Activated T-cell treated with anti-CD3 and anti-CD28 coated beads, Interleukin-2, amount 50 U/mL, for 4 hours (primary cell): ENCODE data around the gene STRADB. TPM values are rescaled to one million over a fixed set of nuclear protein-coding genes. Genes with fewer than 3 reads are reported as not detected.

Experiments used
- ATAC-seq, 2 donors: fragments of 200-7000 bp; cut with Tn5 transposase; one replicate each; pipeline ENCODE4 v1.10.0; 2021
- DNase-seq: peaks from one replicate; pipeline ENCODE4 v3.0.0-alpha.2; 2020
- H3K27me3 Mint-ChIP-seq: one replicate; pipeline ENCODE4 v1.8.0; 2021; ENCODE audit warnings: low read depth, mixed read lengths
- H3K36me3 Mint-ChIP-seq: one replicate; pipeline ENCODE4 v1.8.0; 2022; ENCODE audit warnings: mixed read lengths; ENCODE audit not compliant: insufficient read depth
- H3K4me1 Mint-ChIP-seq: one replicate; pipeline ENCODE4 v1.8.0; 2021; ENCODE audit warnings: low read depth, mixed read lengths
- H3K4me3 Mint-ChIP-seq: one replicate; pipeline ENCODE4 v1.8.0; 2021; ENCODE audit warnings: mild to moderate bottlenecking, moderate library complexity, mixed read lengths
- H3K9me3 Mint-ChIP-seq: one replicate; pipeline ENCODE4 v1.8.0; 2021; ENCODE audit warnings: mixed read lengths
- total RNA-seq, 3 donors: library from RNA; stranded (reverse); gene quantifications; one replicate each; pipeline ENCODE4 v1.2.1, GENCODE V29; 2021

Gene STRADB
- total RNA-seq = 10 to 100 TPM; 10.8 to 15.9 (median 11.9) TPM

GRCh38 chr2:201451292-201452057, at the start of gene STRADB, which contains the start of gene TRAK2:
Gene STRADB (plus strand): TSS chr2:201451740. CDS start chr2:201454841, 3,101 bp downstream.
Gene TRAK2 (minus strand): TSS chr2:201451458. CDS start chr2:201420507, 30,951 bp downstream.
- H3K36me3 Mint-ChIP-seq = peaks cover 5% of the 10 kb centered on the region
- H3K4me1 Mint-ChIP-seq = peaks cover 44% of the 10 kb centered on the region
- no peaks in the 10 kb centered on the region for H3K27me3 Mint-ChIP-seq
- H3K4me3 Mint-ChIP-seq = peak within 1 kb of the TSS; percentile 95
- DNase-seq (peak; percentile 91), ATAC-seq (peak; percentile 91)
- H3K9me3 Mint-ChIP-seq = no peaks in the 10 kb centered on the region

DNA sequence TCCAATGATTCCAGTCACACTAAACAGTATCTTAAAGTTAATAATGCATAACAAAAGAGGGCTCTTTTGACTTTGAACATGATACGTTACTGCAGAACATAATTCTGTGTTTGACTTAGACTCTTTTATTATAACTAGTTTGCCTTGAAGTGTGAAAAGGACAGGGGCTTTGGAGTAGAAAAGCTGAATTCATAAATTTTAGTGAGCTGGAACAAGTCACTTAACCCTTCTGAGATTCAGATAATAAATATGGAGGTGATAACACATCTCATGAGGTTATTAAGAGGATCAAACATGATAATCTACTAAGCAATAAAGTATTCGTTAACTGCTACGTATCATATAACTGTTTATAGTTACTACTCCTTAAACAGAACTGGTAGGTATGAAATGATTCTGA, 49.7 kb upstream of the STRADB start:
- no peaks in the 10 kb centered on the region for H3K27me3 Mint-ChIP-seq
- no peak overlapping the region for H3K4me3 Mint-ChIP-seq
- peaks cover 31% of the 10 kb centered on the region for H3K36me3 Mint-ChIP-seq
- ATAC-seq (no peak), DNase-seq (no peak)
- H3K9me3 Mint-ChIP-seq = no peaks in the 10 kb centered on the region
- H3K4me1 Mint-ChIP-seq = peaks cover 44% of the 10 kb centered on the region

GRCh38 chr2:201402651-201403562, 48.6 kb upstream of the STRADB start:
- DNase-seq = no peak
- H3K4me1 Mint-ChIP-seq = peaks cover 50% of the 10 kb centered on the region
- no peak for ATAC-seq
- peaks cover 29% of the 10 kb centered on the region for H3K36me3 Mint-ChIP-seq
- no peaks in the 10 kb centered on the region for H3K9me3 Mint-ChIP-seq
- H3K27me3 Mint-ChIP-seq = no peaks in the 10 kb centered on the region
- H3K4me3 Mint-ChIP-seq = no peak overlapping the region

DNA sequence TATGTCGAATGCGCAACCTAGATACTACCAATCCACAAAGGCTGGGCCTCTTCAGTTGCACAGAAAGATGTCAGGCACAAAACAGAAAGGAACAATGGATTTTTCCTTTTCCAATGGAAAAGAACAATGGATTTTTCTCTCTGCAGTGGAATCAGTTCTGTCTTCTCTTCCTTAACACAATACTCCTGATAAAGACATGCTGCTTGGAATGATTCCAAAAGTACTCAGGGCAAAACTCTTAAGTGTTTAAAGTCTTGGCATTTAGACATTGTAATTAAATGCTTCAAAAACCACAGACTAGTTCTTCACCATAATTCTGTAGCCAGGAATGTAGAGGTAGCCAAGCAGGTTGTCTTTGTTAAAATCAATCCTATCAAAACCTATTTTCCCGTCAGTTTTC, 47.7 kb upstream of the STRADB start:
- Mint-ChIP-seq H3K36me3 (peaks cover 27% of the 10 kb centered on the region), H3K4me1 (peaks cover 52% of the 10 kb centered on the region)

GRCh38 chr2:201404699-201405280, 46.8 kb upstream of the STRADB start:
- DNase-seq = no peak
- no peaks in the 10 kb centered on the region for H3K9me3 Mint-ChIP-seq
- ATAC-seq = no peak
- H3K4me3 Mint-ChIP-seq = no peak overlapping the region
- H3K4me1 Mint-ChIP-seq = peaks cover 53% of the 10 kb centered on the region
- no peaks in the 10 kb centered on the region for H3K27me3 Mint-ChIP-seq
- peaks cover 19% of the 10 kb centered on the region for H3K36me3 Mint-ChIP-seq

More for the DNA sequence above, 47.7 kb upstream of the STRADB start:
- Mint-ChIP-seq H3K4me3 (no peak overlapping the region), H3K9me3 (no peaks in the 10 kb centered on the region), H3K27me3 (no peaks in the 10 kb centered on the region)
- ATAC-seq (no peak), DNase-seq (no peak)

DNA sequence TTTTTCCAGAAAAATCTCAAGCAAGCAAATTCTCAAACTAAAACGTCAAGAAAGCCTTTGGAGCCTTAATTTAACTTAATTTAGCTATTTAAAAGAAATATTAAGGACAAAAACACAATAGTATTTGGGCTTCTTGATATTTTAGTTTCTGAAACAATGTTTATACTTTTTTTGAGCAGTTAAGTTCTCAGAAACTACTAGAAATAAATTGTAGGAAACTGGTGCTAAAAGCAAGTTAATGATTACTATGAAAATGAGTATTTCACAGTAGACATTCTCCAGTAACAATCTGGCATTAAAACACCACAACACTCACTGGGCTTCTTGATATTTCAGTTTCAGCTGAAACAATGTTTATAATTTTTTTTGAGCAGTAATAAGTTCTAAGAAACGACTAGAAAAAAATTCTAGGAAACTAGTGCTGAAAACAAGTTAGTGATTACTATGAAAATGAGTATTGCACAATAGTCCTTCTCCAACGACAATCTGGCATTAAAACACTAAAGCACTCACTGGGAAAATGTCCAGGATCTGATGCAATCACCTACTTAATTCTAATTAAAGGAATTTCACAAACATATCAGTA, 45.4 kb upstream of the STRADB start:
- H3K9me3 Mint-ChIP-seq = no peaks in the 10 kb centered on the region
- H3K27me3 Mint-ChIP-seq = no peaks in the 10 kb centered on the region
- no peak for DNase-seq
- H3K36me3 Mint-ChIP-seq = peaks cover 16% of the 10 kb centered on the region
- H3K4me3 Mint-ChIP-seq = no peak overlapping the region
- ATAC-seq = peak in 1 of 2 donors; percentile 30
- peaks cover 57% of the 10 kb centered on the region for H3K4me1 Mint-ChIP-seq

- H3K9me3 Mint-ChIP-seq = no peaks in the 10 kb centered on the region
- DNase-seq = no peak
- ATAC-seq = no peak
- peaks cover 21% of the 10 kb centered on the region for H3K36me3 Mint-ChIP-seq
- H3K4me1 Mint-ChIP-seq = peaks cover 51% of the 10 kb centered on the region
- H3K27me3 Mint-ChIP-seq = no peaks in the 10 kb centered on the region
- H3K4me3 Mint-ChIP-seq = no peak overlapping the region
Measured at GRCh38 chr2:201407265-201407664, 44.3 kb upstream of the STRADB start.

GRCh38 chr2:201408931-201409330, 42.6 kb upstream of the STRADB start:
- ATAC-seq = no peak
- Mint-ChIP-seq H3K36me3 (peaks cover 20% of the 10 kb centered on the region), H3K9me3 (no peaks in the 10 kb centered on the region), H3K4me3 (no peak overlapping the region), H3K27me3 (no peaks in the 10 kb centered on the region), H3K4me1 (peaks cover 44% of the 10 kb centered on the region)
- no peak for DNase-seq

DNA sequence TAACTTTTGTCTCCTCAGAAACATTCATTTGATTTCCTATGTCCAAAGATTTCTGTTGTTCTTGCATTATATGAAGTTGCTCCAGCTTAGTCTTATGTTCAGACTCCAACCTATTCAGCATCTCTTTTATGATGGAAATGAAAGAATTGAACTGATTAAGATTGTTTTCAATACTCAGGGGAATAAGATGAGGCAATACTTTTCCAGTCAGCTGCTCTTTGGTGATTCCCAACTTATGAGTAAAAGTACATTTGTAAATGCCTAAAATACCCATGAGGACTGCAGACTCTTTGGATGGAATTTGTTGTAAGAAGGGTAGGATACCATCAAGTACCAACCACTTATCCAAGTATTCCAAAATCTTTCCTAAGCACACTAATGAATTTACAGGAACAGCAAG, 40.1 kb upstream of the STRADB start:
- no peak for DNase-seq
- no peak for ATAC-seq
- H3K36me3 Mint-ChIP-seq = peaks cover 14% of the 10 kb centered on the region
- H3K27me3 Mint-ChIP-seq = no peaks in the 10 kb centered on the region
- no peaks in the 10 kb centered on the region for H3K9me3 Mint-ChIP-seq
- H3K4me3 Mint-ChIP-seq = no peak overlapping the region
- H3K4me1 Mint-ChIP-seq = peaks cover 20% of the 10 kb centered on the region

- H3K4me3 Mint-ChIP-seq = no peak overlapping the region
- peaks cover 10% of the 10 kb centered on the region for H3K36me3 Mint-ChIP-seq
- H3K4me1 Mint-ChIP-seq = peaks cover 12% of the 10 kb centered on the region
- no peaks in the 10 kb centered on the region for H3K27me3 Mint-ChIP-seq
- ATAC-seq (no peak), DNase-seq (no peak)
- no peaks in the 10 kb centered on the region for H3K9me3 Mint-ChIP-seq
Measured at GRCh38 chr2:201413143-201413542, 38.4 kb upstream of the STRADB start.

- Mint-ChIP-seq H3K4me3 (no peak overlapping the region), H3K27me3 (no peaks in the 10 kb centered on the region), H3K36me3 (peaks cover 10% of the 10 kb centered on the region), H3K4me1 (peaks cover 12% of the 10 kb centered on the region), H3K9me3 (no peaks in the 10 kb centered on the region)
- ATAC-seq (no peak), DNase-seq (no peak)
Measured at GRCh38 chr2:201413552-201413951, 38.0 kb upstream of the STRADB start.

DNA sequence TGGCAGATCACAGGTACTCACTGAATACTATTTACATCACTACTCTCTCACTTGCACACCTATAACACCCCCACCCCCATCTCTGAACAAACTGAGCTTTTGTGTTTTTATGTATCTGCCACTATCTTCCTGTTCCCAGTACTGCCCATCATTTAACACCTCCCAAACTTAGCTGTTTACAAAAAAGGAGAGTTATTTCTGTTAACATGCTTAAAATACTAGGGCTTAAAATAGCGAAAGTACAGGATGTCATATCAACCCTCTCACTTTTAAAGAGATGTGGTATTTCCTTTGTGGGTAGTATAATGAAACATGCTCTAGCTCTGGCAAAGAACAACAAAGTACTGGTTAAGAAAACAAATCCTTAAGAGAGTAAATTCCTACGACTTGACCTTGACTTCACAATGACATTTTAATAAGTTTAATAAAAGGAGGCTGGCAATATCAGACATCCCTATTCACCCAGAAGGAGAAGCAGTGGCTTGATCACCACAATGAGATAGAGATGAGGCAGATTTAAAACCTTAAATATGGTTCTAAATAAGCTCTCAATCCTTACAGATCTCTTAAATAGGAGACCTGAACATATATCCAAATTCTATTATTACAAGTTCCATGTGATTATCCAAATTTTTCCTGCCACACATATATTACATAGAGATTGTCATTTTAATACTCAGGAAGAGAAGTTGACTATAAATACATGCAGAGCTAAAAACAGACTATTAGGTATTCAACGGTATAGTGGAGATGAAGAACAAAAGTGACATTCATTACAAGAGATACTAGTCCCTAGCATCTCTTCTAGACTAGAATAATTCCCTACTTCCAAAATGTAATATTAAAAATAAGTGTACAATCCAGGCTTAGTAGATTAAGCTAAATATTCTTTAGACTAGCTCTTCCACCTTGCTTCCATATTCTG, 37.2 kb upstream of the STRADB start:
- H3K4me1 Mint-ChIP-seq = peaks cover 20% of the 10 kb centered on the region
- H3K4me3 Mint-ChIP-seq = no peak overlapping the region
- peaks cover 12% of the 10 kb centered on the region for H3K36me3 Mint-ChIP-seq
- DNase-seq = no peak
- no peaks in the 10 kb centered on the region for H3K9me3 Mint-ChIP-seq
- H3K27me3 Mint-ChIP-seq = no peaks in the 10 kb centered on the region
- peak; percentile 77 to 81 for ATAC-seq

GRCh38 chr2:201415149-201415548, 36.4 kb upstream of the STRADB start:
- no peaks in the 10 kb centered on the region for H3K9me3 Mint-ChIP-seq
- no peaks in the 10 kb centered on the region for H3K27me3 Mint-ChIP-seq
- peaks cover 12% of the 10 kb centered on the region for H3K36me3 Mint-ChIP-seq
- DNase-seq = no peak
- no peak for ATAC-seq
- no peak overlapping the region for H3K4me3 Mint-ChIP-seq
- peaks cover 26% of the 10 kb centered on the region for H3K4me1 Mint-ChIP-seq
